SK-N-SH treated with all-trans-retinoic acid at 6 μM for 48 hours (cell line): ENCODE measurements around the gene TMEM87A.

Experiments used
- ATAC-seq: fragments of 200-7000 bp; cut with Tn5 transposase; 3 replicates; pipeline ENCODE4 v1.9.1; 2020; ENCODE audit warnings: mild to moderate bottlenecking, moderate library complexity
- ARNTL ChIP-seq: fragments of 450-650 bp; formaldehyde crosslinking; IDR thresholded peaks from 2 replicates; pipeline ENCODE4 v1.5.0; 2020; ENCODE audit warnings: low read depth, mild to moderate bottlenecking, moderate library complexity, borderline replicate concordance
- CREB5 ChIP-seq: fragments of 250-450 bp; sonication (Bioruptor Pico); IDR thresholded peaks from 2 replicates; pipeline ENCODE4 v1.5.1; 2020; ENCODE audit warnings: low read depth, mild to moderate bottlenecking, moderate library complexity
- CSDC2 ChIP-seq: fragments of 250-450 bp; sonication (Bioruptor Pico); IDR thresholded peaks from 2 replicates; pipeline ENCODE4 v1.5.0; 2020; ENCODE audit warnings: mild to moderate bottlenecking, moderate library complexity
- ESRRG ChIP-seq: fragments of 250-450 bp; sonication (Bioruptor Pico); IDR thresholded peaks from 2 replicates; pipeline ENCODE4 v1.6.1; 2021; ENCODE audit warnings: mild to moderate bottlenecking
- GLIS3 ChIP-seq: fragments of 250-450 bp; sonication (Bioruptor Pico); IDR thresholded peaks from 2 replicates; pipeline ENCODE4 v1.5.0; 2020; ENCODE audit warnings: mild to moderate bottlenecking, moderate library complexity
- ISL1 ChIP-seq: fragments of 250-450 bp; sonication (Bioruptor Pico); IDR thresholded peaks from 2 replicates; pipeline ENCODE4 v2.1.2; 2022; ENCODE audit warnings: mild to moderate bottlenecking, moderate library complexity
- OSR1 ChIP-seq: fragments of 250-450 bp; sonication (Bioruptor Pico); IDR thresholded peaks from 2 replicates; pipeline ENCODE4 v1.8.0; 2022; ENCODE audit warnings: moderate library complexity, mild to moderate bottlenecking, inconsistent platforms
- PATZ1 ChIP-seq: fragments of 250-450 bp; sonication (Bioruptor Pico); IDR thresholded peaks from 2 replicates; pipeline ENCODE4 v1.8.0; 2020; ENCODE audit warnings: mild to moderate bottlenecking, moderate library complexity, borderline replicate concordance
- POU6F1 ChIP-seq: fragments of 250-450 bp; sonication (Bioruptor Pico); IDR thresholded peaks from 2 replicates; pipeline ENCODE4 v1.8.0; 2021; ENCODE audit warnings: low read depth, mild to moderate bottlenecking, moderate library complexity, borderline replicate concordance
- PPARA ChIP-seq: fragments of 250-450 bp; sonication (Bioruptor Pico); IDR thresholded peaks from 2 replicates; pipeline ENCODE4 v1.5.0; 2020; ENCODE audit warnings: mild to moderate bottlenecking, borderline replicate concordance
- RARB ChIP-seq: fragments of 250-450 bp; sonication (Bioruptor Pico); IDR thresholded peaks from 2 replicates; pipeline ENCODE4 v1.8.0; 2021; ENCODE audit warnings: mild to moderate bottlenecking, moderate library complexity
- SNAI2 ChIP-seq: fragments of 250-450 bp; sonication (Bioruptor Pico); IDR thresholded peaks from 2 replicates; pipeline ENCODE4 v1.5.0; 2020; ENCODE audit warnings: mild to moderate bottlenecking, moderate library complexity
- TOX ChIP-seq: fragments of 250-450 bp; sonication (Bioruptor Pico); IDR thresholded peaks from 2 replicates; pipeline ENCODE4 v1.8.0; 2021; ENCODE audit warnings: mild to moderate bottlenecking, moderate library complexity, borderline replicate concordance
- TSHZ2 ChIP-seq: fragments of 250-450 bp; sonication (Bioruptor Pico); IDR thresholded peaks from 2 replicates; pipeline ENCODE4 v1.5.0; 2020; ENCODE audit warnings: mild to moderate bottlenecking, moderate library complexity
- ZFP3 ChIP-seq: fragments of 250-450 bp; sonication (Bioruptor Pico); IDR thresholded peaks from 2 replicates; pipeline ENCODE4 v1.5.0; 2020; ENCODE audit warnings: mild to moderate bottlenecking, moderate library complexity
- ZFP30 ChIP-seq: fragments of 450-650 bp; formaldehyde crosslinking; IDR thresholded peaks from 2 replicates; pipeline ENCODE4 v1.5.0; 2022; ENCODE audit warnings: mild to moderate bottlenecking, moderate library complexity
- ZNF565 ChIP-seq: fragments of 450-650 bp; formaldehyde crosslinking; conservative IDR thresholded peaks from 2 replicates; pipeline ENCODE4 v1.5.0; 2020; ENCODE audit warnings: low read depth, mild to moderate bottlenecking, moderate library complexity
- ZNF8 ChIP-seq: fragments of 450-650 bp; formaldehyde crosslinking; IDR thresholded peaks from 2 replicates; pipeline ENCODE4 v1.5.0; 2020; ENCODE audit warnings: mild to moderate bottlenecking, moderate library complexity

The TMEM87A gene

GRCh38 chr15:42201801-42202200 is 71.4 kb downstream of the TMEM87A start:
- ATAC-seq = no peak
- TF ChIP-seq SNAI2 (CRISPR knock-in tag) (no peak), ISL1 (no peak), PATZ1 (CRISPR knock-in tag) (no peak), OSR1 (CRISPR knock-in tag) (no peak), ESRRG (CRISPR knock-in tag) (no peak), GLIS3 (CRISPR knock-in tag) (no peak), RARB (no peak), ZNF565 (CRISPR knock-in tag) (no peak)

GRCh38 chr15:42199126-42199525 is 74.1 kb downstream of the TMEM87A start:
- peak; percentile 48 for ATAC-seq
- TF ChIP-seq ZNF565 (CRISPR knock-in tag) = no peak
- no peak for TF ChIP-seq PATZ1 (CRISPR knock-in tag)
- no peak for TF ChIP-seq CREB5 (CRISPR knock-in tag)

- TF ChIP-seq GLIS3 (CRISPR knock-in tag) (no peak), ZFP30 (no peak), OSR1 (CRISPR knock-in tag) (no peak), TSHZ2 (CRISPR knock-in tag) (no peak), ZNF8 (CRISPR knock-in tag) (no peak), ARNTL (CRISPR knock-in tag) (no peak), ZFP3 (no peak), RARB (no peak), PATZ1 (CRISPR knock-in tag) (no peak)
- no peak for ATAC-seq
Observed at GRCh38 chr15:42198516-42198915, 74.7 kb downstream of the TMEM87A start.

- ATAC-seq = no peak
- no peak for TF ChIP-seq ISL1
- no peak for TF ChIP-seq ZFP30
- TF ChIP-seq SNAI2 (CRISPR knock-in tag) = no peak
- no peak for TF ChIP-seq PATZ1 (CRISPR knock-in tag)
- TF ChIP-seq ARNTL (CRISPR knock-in tag) = no peak
- TF ChIP-seq ZNF8 (CRISPR knock-in tag) = no peak
- no peak for TF ChIP-seq POU6F1 (CRISPR knock-in tag)
- TF ChIP-seq CSDC2 = no peak
- TF ChIP-seq TOX (CRISPR knock-in tag) = no peak
- TF ChIP-seq PPARA = no peak
- TF ChIP-seq ZNF565 (CRISPR knock-in tag) = no peak
Observed at GRCh38 chr15:42194513-42194912, 78.7 kb downstream of the TMEM87A start.
